ENCODE results near the gene VAMP4.

VAMP4 gene

GRCh38 chr1:171753685-171754352, 12.0 kb upstream of the VAMP4 start:
- Histone ChIP-seq H3K36me3 (ENCODE audit: control insufficient read depth in 4 of 4, insufficient read depth in 4 of 4, low read length in 3 of 4) (no peaks in the 10 kb centered on the region), H3K4me1 (ENCODE audit: control extremely low read depth in 1 of 4, control insufficient read depth in 4 of 4, insufficient read depth in 4 of 4, low read length in 3 of 4) (no peaks in the 10 kb centered on the region), H3K9me3 (ENCODE audit: control extremely low read depth in 1 of 5, control insufficient read depth in 4 of 5, insufficient read depth in 2 of 5, low read depth in 1 of 5, low read length in 4 of 5) (peaks cover 0 to 4% (median 0%) of the 10 kb centered on the region in 5 experiments), H3K4me3 (ENCODE audit: control insufficient read depth in 1 of 7, extremely low read depth in 1 of 7, insufficient read depth in 4 of 7, low read depth in 2 of 7, low read length in 6 of 7) (no peak overlapping the region), H3K27ac (ENCODE audit: insufficient read depth in 1 of 2, low read depth in 1 of 2, low read length in 2 of 2, poor library complexity in 1 of 2, severe bottlenecking in 2 of 2) (no peak overlapping the region), H3K27me3 (replicated peaks in 2 of 5; ENCODE audit: control insufficient read depth in 4 of 5, insufficient read depth in 5 of 5, low read length in 4 of 5) (no peaks in the 10 kb centered on the region)
- CTCF ChIA-PET = interaction anchor here (0.8 to 2.1 kb wide), 3 partner anchors 14 to 230 kb away, joined by 3 to 5 read pairs (median 3); no protein-coding TSS in a partner anchor
- POLR2A ChIA-PET = no interaction called here
- no peak for DNase-seq
- 92% methylated on average over 3 of the region's 4 CpGs for WGBS (ENCODE audit: insufficient coverage)

GRCh38 chr1:171753182-171753581, 11.3 kb upstream of the VAMP4 start:
- CTCF ChIA-PET = no interaction called here
- POLR2A ChIA-PET = no interaction called here
- H3K4me3 ChIP-seq (ENCODE audit: control insufficient read depth in 1 of 7, extremely low read depth in 1 of 7, insufficient read depth in 4 of 7, low read depth in 2 of 7, low read length in 6 of 7) = no peak overlapping the region
- no peaks in the 10 kb centered on the region for H3K4me1 ChIP-seq (ENCODE audit: control extremely low read depth in 1 of 4, control insufficient read depth in 4 of 4, insufficient read depth in 4 of 4, low read length in 3 of 4)
- H3K9me3 ChIP-seq (ENCODE audit: control extremely low read depth in 1 of 5, control insufficient read depth in 4 of 5, insufficient read depth in 2 of 5, low read depth in 1 of 5, low read length in 4 of 5) = peaks cover 0 to 4% (median 0%) of the 10 kb centered on the region in 5 experiments
- no peak overlapping the region for H3K27ac ChIP-seq (ENCODE audit: insufficient read depth in 1 of 2, low read depth in 1 of 2, low read length in 2 of 2, poor library complexity in 1 of 2, severe bottlenecking in 2 of 2)
- no CpG with 5 or more reads among the region's 2 CpGs for WGBS (ENCODE audit: insufficient coverage)
- DNase-seq = no peak
- no peaks in the 10 kb centered on the region for H3K36me3 ChIP-seq (ENCODE audit: control insufficient read depth in 4 of 4, insufficient read depth in 4 of 4, low read length in 3 of 4)
- H3K27me3 ChIP-seq (replicated peaks in 2 of 5; ENCODE audit: control insufficient read depth in 4 of 5, insufficient read depth in 5 of 5, low read length in 4 of 5) = no peaks in the 10 kb centered on the region

GRCh38 chr1:171751221-171751620, 9.4 kb upstream of the VAMP4 start:
- no CpG with 5 or more reads among the region's 6 CpGs for WGBS (ENCODE audit: insufficient coverage)
- ChIA-PET CTCF (no interaction called here), POLR2A (no interaction called here)
- no peaks in the 10 kb centered on the region for H3K36me3 ChIP-seq (ENCODE audit: control insufficient read depth in 4 of 4, insufficient read depth in 4 of 4, low read length in 3 of 4)
- no peak overlapping the region for H3K4me3 ChIP-seq (ENCODE audit: control insufficient read depth in 1 of 7, extremely low read depth in 1 of 7, insufficient read depth in 4 of 7, low read depth in 2 of 7, low read length in 6 of 7)
- no peaks in the 10 kb centered on the region for H3K4me1 ChIP-seq (ENCODE audit: control extremely low read depth in 1 of 4, control insufficient read depth in 4 of 4, insufficient read depth in 4 of 4, low read length in 3 of 4)
- no peaks in the 10 kb centered on the region for H3K27me3 ChIP-seq (replicated peaks in 2 of 5; ENCODE audit: control insufficient read depth in 4 of 5, insufficient read depth in 5 of 5, low read length in 4 of 5)
- H3K9me3 ChIP-seq (ENCODE audit: control extremely low read depth in 1 of 5, control insufficient read depth in 4 of 5, insufficient read depth in 2 of 5, low read depth in 1 of 5, low read length in 4 of 5) = no peaks in the 10 kb centered on the region
- no peak for DNase-seq
- no peak overlapping the region for H3K27ac ChIP-seq (ENCODE audit: insufficient read depth in 1 of 2, low read depth in 1 of 2, low read length in 2 of 2, poor library complexity in 1 of 2, severe bottlenecking in 2 of 2)

GRCh38 chr1:171748651-171749050, 6.8 kb upstream of the VAMP4 start:
- no peak overlapping the region for H3K4me3 ChIP-seq (ENCODE audit: control insufficient read depth in 1 of 7, extremely low read depth in 1 of 7, insufficient read depth in 4 of 7, low read depth in 2 of 7, low read length in 6 of 7)
- no peaks in the 10 kb centered on the region for H3K27me3 ChIP-seq (replicated peaks in 2 of 5; ENCODE audit: control insufficient read depth in 4 of 5, insufficient read depth in 5 of 5, low read length in 4 of 5)
- whole genome bisulfite sequencing (ENCODE audit: insufficient coverage) = no CpG with 5 or more reads among the region's 3 CpGs
- H3K36me3 ChIP-seq (ENCODE audit: control insufficient read depth in 4 of 4, insufficient read depth in 4 of 4, low read length in 3 of 4) = no peaks in the 10 kb centered on the region
- ChIA-PET CTCF (no interaction called here), POLR2A (no interaction called here)
- no peak for DNase-seq
- H3K9me3 ChIP-seq (ENCODE audit: control extremely low read depth in 1 of 5, control insufficient read depth in 4 of 5, insufficient read depth in 2 of 5, low read depth in 1 of 5, low read length in 4 of 5) = no peaks in the 10 kb centered on the region
- H3K27ac ChIP-seq (ENCODE audit: insufficient read depth in 1 of 2, low read depth in 1 of 2, low read length in 2 of 2, poor library complexity in 1 of 2, severe bottlenecking in 2 of 2) = no peak overlapping the region
- peaks cover 0 to 3% (median under 1%) of the 10 kb centered on the region in 4 experiments for H3K4me1 ChIP-seq (ENCODE audit: control extremely low read depth in 1 of 4, control insufficient read depth in 4 of 4, insufficient read depth in 4 of 4, low read length in 3 of 4)

- CTCF ChIA-PET = no interaction called here
- POLR2A ChIA-PET = no interaction called here
- H3K4me1 ChIP-seq (ENCODE audit: control extremely low read depth in 1 of 4, control insufficient read depth in 4 of 4, insufficient read depth in 4 of 4, low read length in 3 of 4) = peaks cover 12 to 27% (median 20%) of the 10 kb centered on the region in 4 experiments
Observed at GRCh38 chr1:171744986-171745385, 3.1 kb upstream of the VAMP4 start.

GRCh38 chr1:171743081-171743870, 1.4 kb upstream of the VAMP4 start:
- WGBS (ENCODE audit: insufficient coverage) = 36% methylated on average over 7 of the region's 8 CpGs
- Histone ChIP-seq H3K27ac (ENCODE audit: insufficient read depth in 1 of 2, low read depth in 1 of 2, low read length in 2 of 2, poor library complexity in 1 of 2, severe bottlenecking in 2 of 2) (peak overlapping the region; percentile 90 to 96), H3K27me3 (replicated peaks in 2 of 5; ENCODE audit: control insufficient read depth in 4 of 5, insufficient read depth in 5 of 5, low read length in 4 of 5) (no peaks in the 10 kb centered on the region), H3K9me3 (ENCODE audit: control extremely low read depth in 1 of 5, control insufficient read depth in 4 of 5, insufficient read depth in 2 of 5, low read depth in 1 of 5, low read length in 4 of 5) (no peaks in the 10 kb centered on the region), H3K36me3 (ENCODE audit: control insufficient read depth in 4 of 4, insufficient read depth in 4 of 4, low read length in 3 of 4) (peaks cover 0 to 1% (median 0%) of the 10 kb centered on the region in 4 experiments), H3K4me1 (ENCODE audit: control extremely low read depth in 1 of 4, control insufficient read depth in 4 of 4, insufficient read depth in 4 of 4, low read length in 3 of 4) (peaks cover 23 to 37% (median 28%) of the 10 kb centered on the region in 4 experiments), H3K4me3 (ENCODE audit: control insufficient read depth in 1 of 7, extremely low read depth in 1 of 7, insufficient read depth in 4 of 7, low read depth in 2 of 7, low read length in 6 of 7) (peak overlapping the region in 6 of 7 experiments; percentile 75 to 100 (median 96))
- DNase-seq = peak in 2 of 3 donors; percentile 48 to 52
- POLR2A ChIA-PET = interaction anchor here (0.9 to 1.6 kb wide), 2 partner anchors 38 to 41 kb away, joined by 3 to 9 read pairs; partner anchors contain the start of gene METTL13
- CTCF ChIA-PET = interaction anchor here (0.9 to 2.5 kb wide), 10 partner anchors 21 to 241 kb away, joined by 3 to 8 read pairs (median 4); no protein-coding TSS in a partner anchor

More at GRCh38 chr1:171744986-171745385, 3.1 kb upstream of the VAMP4 start:
- H3K4me3 ChIP-seq (ENCODE audit: control insufficient read depth in 1 of 7, extremely low read depth in 1 of 7, insufficient read depth in 4 of 7, low read depth in 2 of 7, low read length in 6 of 7) = no peak overlapping the region
- DNase-seq = peak in 2 of 3 donors; percentile 9 to 12
- WGBS (ENCODE audit: insufficient coverage) = 100% methylated on average over 4 of the region's 8 CpGs
- no peaks in the 10 kb centered on the region for H3K9me3 ChIP-seq (ENCODE audit: control extremely low read depth in 1 of 5, control insufficient read depth in 4 of 5, insufficient read depth in 2 of 5, low read depth in 1 of 5, low read length in 4 of 5)
- H3K27me3 ChIP-seq (replicated peaks in 2 of 5; ENCODE audit: control insufficient read depth in 4 of 5, insufficient read depth in 5 of 5, low read length in 4 of 5) = no peaks in the 10 kb centered on the region
- H3K27ac ChIP-seq (ENCODE audit: insufficient read depth in 1 of 2, low read depth in 1 of 2, low read length in 2 of 2, poor library complexity in 1 of 2, severe bottlenecking in 2 of 2) = no peak overlapping the region
- H3K36me3 ChIP-seq (ENCODE audit: control insufficient read depth in 4 of 4, insufficient read depth in 4 of 4, low read length in 3 of 4) = no peaks in the 10 kb centered on the region

GRCh38 chr1:171742577-171742922, 685 bp upstream of the VAMP4 start:
- Histone ChIP-seq H3K36me3 (ENCODE audit: control insufficient read depth in 4 of 4, insufficient read depth in 4 of 4, low read length in 3 of 4) (peaks cover 0 to 7% (median under 1%) of the 10 kb centered on the region in 4 experiments), H3K27ac (ENCODE audit: insufficient read depth in 1 of 2, low read depth in 1 of 2, low read length in 2 of 2, poor library complexity in 1 of 2, severe bottlenecking in 2 of 2) (peak overlapping the region; percentile 90 to 96), H3K27me3 (replicated peaks in 2 of 5; ENCODE audit: control insufficient read depth in 4 of 5, insufficient read depth in 5 of 5, low read length in 4 of 5) (no peaks in the 10 kb centered on the region), H3K4me3 (ENCODE audit: control insufficient read depth in 1 of 7, extremely low read depth in 1 of 7, insufficient read depth in 4 of 7, low read depth in 2 of 7, low read length in 6 of 7) (peak overlapping the region; percentile 75 to 100 (median 95)), H3K4me1 (ENCODE audit: control extremely low read depth in 1 of 4, control insufficient read depth in 4 of 4, insufficient read depth in 4 of 4, low read length in 3 of 4) (peaks cover 23 to 37% (median 28%) of the 10 kb centered on the region in 4 experiments), H3K9me3 (ENCODE audit: control extremely low read depth in 1 of 5, control insufficient read depth in 4 of 5, insufficient read depth in 2 of 5, low read depth in 1 of 5, low read length in 4 of 5) (no peaks in the 10 kb centered on the region)
- ChIA-PET POLR2A (interaction anchor here (0.6 to 1.6 kb wide), 3 partner anchors 9 to 58 kb away, joined by 3 to 9 read pairs (median 3); partner anchors contain the start of gene METTL13), CTCF (interaction anchor here (0.9 to 2.5 kb wide), 4 partner anchors 29 to 241 kb away, joined by 3 to 8 read pairs (median 4); no protein-coding TSS in a partner anchor)
- no peak for DNase-seq
- WGBS (ENCODE audit: insufficient coverage) = 0% methylated on average over 12 of the region's 14 CpGs
